DND-41 (cell line): ENCODE data around the gene TRIM47.

ENCODE experiments used
- ATAC-seq: fragments of 200-7000 bp; cut with Tn5 transposase; 3 replicates; pipeline ENCODE4 v1.9.1; 2021; ENCODE audit warnings: low read depth; ENCODE audit not compliant: insufficient read depth
- DNase-seq: peaks from one replicate; pipeline ENCODE4 v3.0.0-alpha.2; 2020
- H2AFZ ChIP-seq: 2 replicates; pipeline ENCODE4 v1.6.0; 2012; ENCODE audit warnings: low read depth, low read length
- H3K27ac ChIP-seq: 2 replicates; pipeline ENCODE4 v1.5.1; 2012; ENCODE audit warnings: low read length, inconsistent platforms
- H3K27me3 ChIP-seq: fragments of 200-600 bp; sonication (generic); 2 replicates; pipeline ENCODE4 v1.6.0; 2012; ENCODE audit warnings: low read length, mild to moderate bottlenecking, inconsistent platforms; ENCODE audit not compliant: insufficient read depth, poor library complexity
- H3K36me3 ChIP-seq: 2 replicates; pipeline ENCODE4 v1.5.1; 2012; ENCODE audit warnings: low read length, inconsistent platforms; ENCODE audit not compliant: insufficient read depth
- H3K4me1 ChIP-seq: 2 replicates; pipeline ENCODE4 v1.5.1; 2012; ENCODE audit warnings: mild to moderate bottlenecking, low read length; ENCODE audit not compliant: insufficient read depth
- H3K4me2 ChIP-seq: 2 replicates; pipeline ENCODE4 v1.6.0; 2012; ENCODE audit warnings: mild to moderate bottlenecking, moderate library complexity, low read length, inconsistent platforms; ENCODE audit not compliant: insufficient read depth
- H3K4me3 ChIP-seq, 2 experiments: fragments of 200-600 bp in 1 of 2; shearing (Covaris generic) in 1 of 2; 2 replicates each; pipeline ENCODE4 v1.5.1; 2012 to 2016; ENCODE audit warnings: inconsistent platforms in 2 of 2, low read length in 2 of 2, mild to moderate bottlenecking in 2 of 2, low read depth in 1 of 2, moderate library complexity in 1 of 2
- H3K79me2 ChIP-seq: 2 replicates; pipeline ENCODE4 v1.6.0; 2012; ENCODE audit warnings: low read length, inconsistent platforms; ENCODE audit not compliant: insufficient read depth
- H3K9ac ChIP-seq: 2 replicates; pipeline ENCODE4 v1.6.0; 2012; ENCODE audit warnings: low read depth, mild to moderate bottlenecking, inconsistent platforms, low read length, moderate library complexity
- H3K9me3 ChIP-seq: 2 replicates; pipeline ENCODE4 v1.5.1; 2012; ENCODE audit warnings: low read length, moderate library complexity, mild to moderate bottlenecking, inconsistent platforms; ENCODE audit not compliant: insufficient read depth, severe bottlenecking
- H4K20me1 ChIP-seq: 2 replicates; pipeline ENCODE4 v1.6.0; 2012; ENCODE audit warnings: low read length; ENCODE audit not compliant: insufficient read depth
- CTCF ChIP-seq: IDR thresholded peaks from 2 replicates; pipeline ENCODE4 v1.5.1; 2012; ENCODE audit warnings: borderline replicate concordance, low read length, moderate library complexity, mild to moderate bottlenecking; ENCODE audit not compliant: poor library complexity, severe bottlenecking; ENCODE audit errors: extremely low read depth
- EZH2 ChIP-seq: IDR thresholded peaks from 3 replicates; pipeline ENCODE4 v1.6.1; 2012; ENCODE audit warnings: borderline replicate concordance, low read depth, mild to moderate bottlenecking, moderate library complexity, low read length, inconsistent platforms; ENCODE audit not compliant: severe bottlenecking

TRIM47 gene

GRCh38 chr17:75829747-75830146 is 48.6 kb downstream of the TRIM47 start:
- no peak for TF ChIP-seq EZH2
- TF ChIP-seq CTCF: no peak
- Histone ChIP-seq H3K4me1 (no peaks in the 10 kb centered on the region), H3K27me3 (no peaks in the 10 kb centered on the region), H3K79me2 (no peaks in the 10 kb centered on the region), H3K27ac (no peak overlapping the region), H3K4me3 (no peak overlapping the region), H3K9ac (no peak overlapping the region), H3K4me2 (no peak overlapping the region), H4K20me1 (peaks cover 6% of the 10 kb centered on the region; the same call in 1 of the 2 replicates), H3K36me3 (peaks cover 68% of the 10 kb centered on the region), H2AFZ (no peak overlapping the region), H3K9me3 (no peaks in the 10 kb centered on the region)
- no peak for ATAC-seq
- no peak for DNase-seq

- Histone ChIP-seq H3K36me3 (peaks cover 67% of the 10 kb centered on the region), H2AFZ (no peak overlapping the region), H3K9ac (no peak overlapping the region), H3K4me1 (no peaks in the 10 kb centered on the region), H3K79me2 (no peaks in the 10 kb centered on the region), H3K27ac (no peak overlapping the region), H3K4me3 (no peak overlapping the region), H3K27me3 (no peaks in the 10 kb centered on the region), H3K9me3 (no peaks in the 10 kb centered on the region), H3K4me2 (no peak overlapping the region), H4K20me1 (peaks cover 6% of the 10 kb centered on the region; the same call in 1 of the 2 replicates)
- DNase-seq (no peak), ATAC-seq (no peak)
- TF ChIP-seq EZH2 (no peak), CTCF (no peak)
These were observed 49.6 kb downstream of the TRIM47 start for GRCh38 chr17:75828741-75829140.

GRCh38 chr17:75828076-75828400 is 50.3 kb downstream of the TRIM47 start:
- Histone ChIP-seq H3K9ac (no peak overlapping the region), H3K4me3 (no peak overlapping the region), H3K27me3 (no peaks in the 10 kb centered on the region), H2AFZ (no peak overlapping the region), H3K36me3 (peaks cover 70% of the 10 kb centered on the region), H4K20me1 (peaks cover 6% of the 10 kb centered on the region; the same call in 1 of the 2 replicates), H3K27ac (no peak overlapping the region), H3K9me3 (no peaks in the 10 kb centered on the region), H3K79me2 (no peaks in the 10 kb centered on the region), H3K4me2 (no peak overlapping the region), H3K4me1 (no peaks in the 10 kb centered on the region)
- DNase-seq: no peak
- ATAC-seq: no peak
- TF ChIP-seq CTCF (no peak), EZH2 (no peak)
